Measurements from ENCODE around the gene TLX1.
A peak's percentile ranks its signal among the peaks of the same experiment; 100 is the strongest.

The TLX1 gene

GRCh38 chr10:101130984-101131961, at the start of gene TLX1:
Gene TLX1 (plus strand): TSS chr10:101131300. CDS start chr10:101131542, 242 bp downstream.
- TF ChIP-seq GATA3 (IDR thresholded peaks at IDR 0.05; ENCODE audit: low read depth, low read length) (no peak), GATA2 (IDR thresholded peaks at IDR 0.05; ENCODE audit: low read depth, low read length) (no peak)

DNA sequence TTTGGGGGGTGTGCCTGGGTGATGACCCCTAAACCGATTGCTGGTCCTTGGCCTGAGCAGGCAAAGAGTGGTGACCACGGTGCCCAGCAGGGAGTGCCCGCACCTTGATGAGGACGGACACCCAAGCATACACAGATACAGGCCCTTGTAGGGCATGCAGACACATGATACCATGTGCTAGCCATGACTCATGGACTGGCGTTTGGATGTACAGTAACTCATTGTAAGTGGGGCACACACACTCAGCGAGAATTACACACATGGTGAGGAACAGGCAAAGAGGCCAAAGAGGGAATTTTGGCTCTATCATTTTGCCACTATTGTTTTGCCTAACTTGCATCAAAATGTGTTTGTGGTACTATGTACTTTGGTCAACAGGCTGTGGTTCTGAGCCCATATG, 45.3 kb upstream of the TLX1 start:
- TF ChIP-seq GATA3 (IDR thresholded peaks at IDR 0.05; ENCODE audit: low read depth, low read length) (no peak), GATA2 (IDR thresholded peaks at IDR 0.05; ENCODE audit: low read depth, low read length) (no peak)

- TF ChIP-seq GATA2 (IDR thresholded peaks at IDR 0.05; ENCODE audit: low read depth, low read length) (no peak), GATA3 (IDR thresholded peaks at IDR 0.05; ENCODE audit: low read depth, low read length) (no peak)
Measured at GRCh38 chr10:101087376-101087775, 43.7 kb upstream of the TLX1 start.

DNA sequence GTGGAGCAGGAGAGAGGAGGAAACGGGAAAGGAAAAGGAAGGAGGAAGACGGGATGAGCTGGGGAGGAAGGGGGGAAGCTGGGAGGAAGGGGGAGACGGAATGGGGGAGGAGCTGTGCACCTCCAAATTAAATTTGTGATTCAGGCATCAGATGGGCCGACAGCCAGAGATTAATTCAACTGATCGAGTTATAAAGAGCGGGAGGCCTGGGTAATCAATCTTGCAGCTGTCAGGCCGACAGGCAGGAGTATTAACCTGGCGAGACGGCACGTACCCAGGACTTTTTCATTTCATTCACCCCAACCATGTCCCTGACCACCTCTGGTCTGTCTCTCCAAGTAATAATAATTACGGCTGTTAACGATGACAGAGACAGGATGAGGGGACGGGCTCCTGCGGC, 43.1 kb upstream of the TLX1 start:
- TF ChIP-seq GATA3 (IDR thresholded peaks at IDR 0.05; ENCODE audit: low read depth, low read length) (no peak; the same call in 1 of the 2 replicates), GATA2 (IDR thresholded peaks at IDR 0.05; ENCODE audit: low read depth, low read length) (peak; percentile 100)

DNA sequence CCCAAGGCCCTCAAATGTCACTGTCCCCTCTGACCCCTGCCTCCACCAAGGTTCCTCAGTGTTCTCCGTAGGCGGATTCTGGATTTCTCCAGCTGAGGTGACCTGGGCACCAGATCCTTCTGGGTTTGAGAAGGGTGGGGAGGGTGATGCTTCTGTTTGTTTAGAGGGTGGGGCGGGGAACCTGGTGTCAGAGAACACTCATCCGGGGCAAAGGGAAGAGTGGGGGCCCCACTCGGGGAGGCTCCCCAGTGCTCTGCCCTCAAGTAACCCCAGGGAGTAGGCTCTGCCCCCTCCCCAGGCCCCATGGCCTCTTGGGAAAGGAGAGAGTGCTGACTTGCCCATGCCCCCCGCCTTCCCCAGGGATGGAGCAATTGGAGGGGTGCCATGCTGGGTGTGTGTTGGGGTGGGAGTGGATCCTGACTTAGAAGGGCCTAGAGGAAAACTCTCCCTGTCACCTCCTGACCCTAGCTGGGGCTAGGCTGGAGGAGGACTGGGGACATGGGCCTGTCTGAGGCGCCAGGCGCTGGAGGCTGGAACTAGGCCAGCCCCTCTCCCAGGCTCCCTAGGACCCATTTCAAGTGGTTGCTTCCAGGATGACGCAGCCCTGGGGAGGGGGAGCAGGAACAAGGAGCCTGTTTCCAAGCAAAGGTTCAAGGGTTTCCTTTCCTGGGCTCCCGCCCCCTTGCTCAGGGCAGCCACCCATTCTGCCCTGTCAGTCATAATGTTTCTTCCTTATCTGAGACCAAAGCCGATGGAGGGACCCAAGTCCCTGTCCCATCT, 41.4 kb upstream of the TLX1 start:
- TF ChIP-seq GATA2 (IDR thresholded peaks at IDR 0.05; ENCODE audit: low read depth, low read length) (no peak), GATA3 (IDR thresholded peaks at IDR 0.05; ENCODE audit: low read depth, low read length) (no peak)

- TF ChIP-seq GATA2 (IDR thresholded peaks at IDR 0.05; ENCODE audit: low read depth, low read length) (no peak), GATA3 (IDR thresholded peaks at IDR 0.05; ENCODE audit: low read depth, low read length) (no peak)
Measured at GRCh38 chr10:101090597-101090996, 40.5 kb upstream of the TLX1 start.

DNA sequence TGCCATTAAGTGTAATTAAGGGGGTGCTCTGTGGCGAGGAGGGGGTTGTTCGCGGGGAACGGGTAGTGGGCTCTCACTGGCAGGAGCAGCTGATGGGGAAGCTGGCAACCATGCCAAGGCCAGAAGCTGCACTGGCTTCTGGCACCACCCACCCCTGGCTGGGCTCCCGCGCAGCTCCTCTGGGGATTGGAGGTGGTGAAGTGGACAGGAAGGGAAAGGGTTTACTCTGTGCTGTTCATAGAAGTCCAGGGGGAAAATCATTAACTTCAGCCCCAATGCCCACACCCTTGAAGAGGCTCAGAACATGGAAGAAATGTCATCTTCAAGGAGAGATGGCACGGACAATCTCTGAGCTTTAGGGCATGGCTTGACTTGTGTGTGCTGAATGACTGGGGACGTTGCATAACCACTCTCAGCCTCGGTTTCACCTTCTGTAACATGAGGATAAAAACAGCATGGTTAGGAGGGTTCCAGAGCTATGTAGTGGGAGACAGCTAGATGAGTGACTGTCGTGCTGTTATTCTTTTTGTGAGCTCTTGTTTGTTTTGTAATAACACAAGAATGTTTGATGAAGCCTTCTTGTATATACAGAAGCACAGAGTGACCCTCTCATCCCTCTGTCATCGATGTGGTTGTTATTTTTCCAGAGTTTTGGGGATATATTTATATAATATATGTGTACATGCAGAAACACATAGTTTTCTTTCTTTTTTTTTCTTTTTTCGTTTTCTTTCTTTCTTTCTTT, 39.4 kb upstream of the TLX1 start:
- TF ChIP-seq GATA3 (IDR thresholded peaks at IDR 0.05; ENCODE audit: low read depth, low read length) (no peak), GATA2 (IDR thresholded peaks at IDR 0.05; ENCODE audit: low read depth, low read length) (no peak)

GRCh38 chr10:101092881-101093354, 38.2 kb upstream of the TLX1 start:
- TF ChIP-seq GATA3 (IDR thresholded peaks at IDR 0.05; ENCODE audit: low read depth, low read length) (no peak), GATA2 (IDR thresholded peaks at IDR 0.05; ENCODE audit: low read depth, low read length) (no peak)

- TF ChIP-seq GATA2 (IDR thresholded peaks at IDR 0.05; ENCODE audit: low read depth, low read length) = no peak
- TF ChIP-seq GATA3 (IDR thresholded peaks at IDR 0.05; ENCODE audit: low read depth, low read length) = no peak
Measured at GRCh38 chr10:101094121-101094879, 36.8 kb upstream of the TLX1 start.

DNA sequence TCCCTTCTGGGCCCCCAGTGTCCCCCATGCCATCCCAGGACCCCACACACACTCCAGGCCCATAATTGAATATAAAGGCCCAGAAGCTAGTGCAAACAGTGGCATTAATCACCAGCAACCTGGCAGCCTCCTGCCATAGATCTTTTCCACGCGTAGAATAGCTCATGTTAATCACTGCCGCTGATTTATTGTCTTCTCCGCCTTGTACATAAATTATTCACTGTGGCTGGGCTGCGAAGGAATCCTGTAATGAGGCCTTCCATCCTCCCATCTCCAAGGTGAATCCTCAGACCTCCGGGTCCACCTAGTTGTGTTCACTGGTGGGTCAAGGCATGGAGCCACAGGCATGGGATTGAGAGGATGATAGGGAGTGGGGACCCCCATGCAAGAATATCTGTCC, 36.1 kb upstream of the TLX1 start:
- no peak for TF ChIP-seq GATA2 (IDR thresholded peaks at IDR 0.05; ENCODE audit: low read depth, low read length)
- no peak for TF ChIP-seq GATA3 (IDR thresholded peaks at IDR 0.05; ENCODE audit: low read depth, low read length)

GRCh38 chr10:101095550-101096213, 35.4 kb upstream of the TLX1 start:
- TF ChIP-seq GATA2 (IDR thresholded peaks at IDR 0.05; ENCODE audit: low read depth, low read length) = no peak
- TF ChIP-seq GATA3 (IDR thresholded peaks at IDR 0.05; ENCODE audit: low read depth, low read length) = no peak

DNA sequence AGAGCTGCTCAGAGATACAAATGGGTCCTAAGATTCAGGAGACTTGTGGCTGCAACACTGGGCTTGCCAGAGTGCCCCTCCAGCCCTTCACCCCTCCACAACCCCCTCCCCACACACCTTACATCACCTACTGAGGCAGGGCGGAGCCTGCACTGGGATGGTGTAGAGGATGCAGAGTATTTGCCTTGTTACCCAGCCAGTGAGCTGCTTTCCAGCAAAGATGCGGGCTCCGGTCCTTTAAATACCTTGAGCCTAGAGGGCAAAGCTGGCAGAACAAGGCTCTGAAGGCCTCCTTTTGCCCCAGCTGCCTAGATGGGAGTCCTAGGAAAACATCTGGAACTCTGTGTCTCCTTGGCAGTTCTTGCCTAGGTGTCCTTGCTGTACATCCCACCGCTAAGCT, 34.7 kb upstream of the TLX1 start:
- TF ChIP-seq GATA3 (IDR thresholded peaks at IDR 0.05; ENCODE audit: low read depth, low read length) = no peak
- no peak for TF ChIP-seq GATA2 (IDR thresholded peaks at IDR 0.05; ENCODE audit: low read depth, low read length)

DNA sequence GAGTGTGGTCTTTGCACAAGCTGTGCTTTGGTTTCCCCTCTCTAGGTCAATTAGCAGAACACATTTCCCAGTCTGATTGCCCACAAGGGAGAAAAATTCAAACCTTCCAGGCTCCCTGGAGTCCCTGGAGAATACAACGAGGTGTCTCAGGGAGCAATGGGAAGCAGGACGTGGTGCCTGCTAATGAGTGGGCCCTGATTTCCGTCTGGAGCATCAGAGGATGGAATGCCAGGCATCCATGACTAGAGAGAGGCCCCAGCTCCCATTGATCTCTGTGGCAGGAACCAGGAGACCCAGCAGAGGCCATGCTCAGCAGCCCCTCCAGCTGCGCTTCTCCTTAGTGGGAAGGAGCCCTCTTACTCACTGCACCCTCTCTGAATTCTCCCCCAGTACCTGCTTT, 33.2 kb upstream of the TLX1 start:
- TF ChIP-seq GATA3 (IDR thresholded peaks at IDR 0.05; ENCODE audit: low read depth, low read length) (no peak), GATA2 (IDR thresholded peaks at IDR 0.05; ENCODE audit: low read depth, low read length) (no peak)
